Neural cell (in vitro differentiated cells): ENCODE measurements around the gene L3MBTL2. TPM values are rescaled to one million over a fixed set of nuclear protein-coding genes. Genes with fewer than 3 reads are reported as not detected.

ENCODE experiments used
- H2AFZ ChIP-seq: fragments of 200-600, 300-800 bp; sonication (generic), shearing (Covaris generic); 2 replicates; pipeline ENCODE4 v1.6.0; 2014; ENCODE audit warnings: low read depth, mild to moderate bottlenecking, antibody characterized with exemption, low read length, moderate library complexity
- H3F3A ChIP-seq: fragments of 200-600 bp; shearing (Covaris generic); 2 replicates; pipeline ENCODE4 v1.6.1; 2016; ENCODE audit warnings: mild to moderate bottlenecking, moderate library complexity, mixed read lengths, antibody characterized with exemption, low read length; ENCODE audit not compliant: insufficient read depth, poor library complexity, severe bottlenecking
- H3K27ac ChIP-seq: fragments of 200-600, 300-800 bp; sonication (generic), shearing (Covaris generic); 2 replicates; pipeline ENCODE4 v1.5.1; 2014; ENCODE audit warnings: mild to moderate bottlenecking, low read length, moderate library complexity
- H3K27me3 ChIP-seq: fragments of 300-800, 200-600 bp; sonication (generic), shearing (Covaris generic); 2 replicates; pipeline ENCODE4 v1.6.0; 2014; ENCODE audit warnings: mild to moderate bottlenecking, low read depth, low read length, moderate library complexity; ENCODE audit not compliant: insufficient read depth
- H3K36me3 ChIP-seq: fragments of 300-800, 200-600 bp; sonication (generic), shearing (Covaris generic); 2 replicates; pipeline ENCODE4 v1.5.1; 2014; ENCODE audit warnings: mild to moderate bottlenecking, antibody characterized with exemption, low read length, moderate library complexity; ENCODE audit not compliant: insufficient read depth
- H3K4me2 ChIP-seq: fragments of 300-800, 200-600 bp; sonication (generic), shearing (Covaris generic); 2 replicates; pipeline ENCODE4 v1.6.0; 2014; ENCODE audit warnings: mild to moderate bottlenecking, low read length
- H3K4me3 ChIP-seq: fragments of 300-800, 200-600 bp; sonication (generic), shearing (Covaris generic); 2 replicates; pipeline ENCODE4 v1.5.1; 2014; ENCODE audit warnings: mild to moderate bottlenecking, low read length, moderate library complexity
- H3K79me2 ChIP-seq: fragments of 200-600 bp; shearing (Covaris generic); replicated peaks from 2 replicates; pipeline ENCODE4 v1.6.0; 2014; ENCODE audit warnings: mild to moderate bottlenecking, low read length, moderate library complexity; ENCODE audit not compliant: insufficient read depth
- H3K9ac ChIP-seq: fragments of 300-800, 200-600 bp; sonication (generic), shearing (Covaris generic); 2 replicates; pipeline ENCODE4 v1.6.1; 2016; ENCODE audit warnings: mild to moderate bottlenecking, low read length, mixed read lengths
- H3K9me2 ChIP-seq: fragments of 200-600 bp; shearing (Covaris generic); 2 replicates; pipeline ENCODE4 v1.6.1; 2016; ENCODE audit warnings: mild to moderate bottlenecking, low read length, mixed read lengths; ENCODE audit not compliant: insufficient read depth
- H3K9me3 ChIP-seq: fragments of 200-600, 300-800 bp; sonication (generic), shearing (Covaris generic); 2 replicates; pipeline ENCODE4 v1.6.1; 2016; ENCODE audit warnings: mild to moderate bottlenecking, mixed run types, low read length, moderate library complexity, mixed read lengths
- H4K20me1 ChIP-seq: fragments of 200-600 bp; shearing (Covaris generic); 2 replicates; pipeline ENCODE4 v1.6.1; 2016; ENCODE audit warnings: mild to moderate bottlenecking, mixed run types; ENCODE audit not compliant: insufficient read depth
- EP300 ChIP-seq: fragments of 450-650 bp; conservative IDR thresholded peaks from 2 replicates; pipeline ENCODE4 v1.6.1; 2014; ENCODE audit warnings: antibody characterized with exemption, mild to moderate bottlenecking, moderate library complexity; ENCODE audit not compliant: poor library complexity, severe bottlenecking
- EZH2 ChIP-seq: fragments of 200-600, 300-800 bp; shearing (Covaris generic), sonication (generic); IDR thresholded peaks from 2 replicates; pipeline ENCODE4 v1.6.1; 2014; ENCODE audit warnings: antibody characterized with exemption, low read length, borderline replicate concordance, mild to moderate bottlenecking; ENCODE audit not compliant: insufficient read depth, poor library complexity, severe bottlenecking
- MXI1 ChIP-seq: fragments of 450-650 bp; conservative IDR thresholded peaks from 2 replicates; pipeline ENCODE4 v1.6.1; 2014; ENCODE audit warnings: antibody characterized with exemption, mild to moderate bottlenecking; ENCODE audit not compliant: poor library complexity, severe bottlenecking
- POLR2AphosphoS5 ChIP-seq: IDR thresholded peaks from 2 replicates; pipeline ENCODE4 v1.6.1; 2012
- RAD21 ChIP-seq: fragments of 450-650 bp; conservative IDR thresholded peaks from 2 replicates; pipeline ENCODE4 v1.6.1; 2014; ENCODE audit warnings: antibody characterized with exemption, mild to moderate bottlenecking, moderate library complexity
- SMC3 ChIP-seq: fragments of 450-650 bp; conservative IDR thresholded peaks from 2 replicates; pipeline ENCODE4 v1.6.1; 2014; ENCODE audit warnings: antibody characterized with exemption, mild to moderate bottlenecking, moderate library complexity; ENCODE audit not compliant: poor library complexity
- TAF1 ChIP-seq: IDR thresholded peaks from 2 replicates; pipeline ENCODE4 v1.6.1; 2012; ENCODE audit warnings: low read depth
- polyA plus RNA-seq: library from polyadenylated mRNA; depleted of rRNA; stranded (reverse); fragments of >200 nt; gene quantifications from 2 replicates; pipeline ENCODE4 v1.2.3, GENCODE V29; 2014
- TF ChIP-seq, protein P1 (sequence below): IDR thresholded peaks from 2 replicates; pipeline ENCODE4 v1.6.1; 2012; ENCODE audit warnings: borderline replicate concordance
- TF ChIP-seq, protein P2 (sequence below): fragments of 450-650 bp; IDR thresholded peaks from 2 replicates; pipeline ENCODE4 v1.5.1; 2014; ENCODE audit warnings: antibody characterized with exemption, mild to moderate bottlenecking, moderate library complexity; ENCODE audit not compliant: poor library complexity, severe bottlenecking

L3MBTL2 gene
- polyA plus RNA-seq, 1 donor from 2014 or later: 32.5 TPM

- TF ChIP-seq, protein P1, sequence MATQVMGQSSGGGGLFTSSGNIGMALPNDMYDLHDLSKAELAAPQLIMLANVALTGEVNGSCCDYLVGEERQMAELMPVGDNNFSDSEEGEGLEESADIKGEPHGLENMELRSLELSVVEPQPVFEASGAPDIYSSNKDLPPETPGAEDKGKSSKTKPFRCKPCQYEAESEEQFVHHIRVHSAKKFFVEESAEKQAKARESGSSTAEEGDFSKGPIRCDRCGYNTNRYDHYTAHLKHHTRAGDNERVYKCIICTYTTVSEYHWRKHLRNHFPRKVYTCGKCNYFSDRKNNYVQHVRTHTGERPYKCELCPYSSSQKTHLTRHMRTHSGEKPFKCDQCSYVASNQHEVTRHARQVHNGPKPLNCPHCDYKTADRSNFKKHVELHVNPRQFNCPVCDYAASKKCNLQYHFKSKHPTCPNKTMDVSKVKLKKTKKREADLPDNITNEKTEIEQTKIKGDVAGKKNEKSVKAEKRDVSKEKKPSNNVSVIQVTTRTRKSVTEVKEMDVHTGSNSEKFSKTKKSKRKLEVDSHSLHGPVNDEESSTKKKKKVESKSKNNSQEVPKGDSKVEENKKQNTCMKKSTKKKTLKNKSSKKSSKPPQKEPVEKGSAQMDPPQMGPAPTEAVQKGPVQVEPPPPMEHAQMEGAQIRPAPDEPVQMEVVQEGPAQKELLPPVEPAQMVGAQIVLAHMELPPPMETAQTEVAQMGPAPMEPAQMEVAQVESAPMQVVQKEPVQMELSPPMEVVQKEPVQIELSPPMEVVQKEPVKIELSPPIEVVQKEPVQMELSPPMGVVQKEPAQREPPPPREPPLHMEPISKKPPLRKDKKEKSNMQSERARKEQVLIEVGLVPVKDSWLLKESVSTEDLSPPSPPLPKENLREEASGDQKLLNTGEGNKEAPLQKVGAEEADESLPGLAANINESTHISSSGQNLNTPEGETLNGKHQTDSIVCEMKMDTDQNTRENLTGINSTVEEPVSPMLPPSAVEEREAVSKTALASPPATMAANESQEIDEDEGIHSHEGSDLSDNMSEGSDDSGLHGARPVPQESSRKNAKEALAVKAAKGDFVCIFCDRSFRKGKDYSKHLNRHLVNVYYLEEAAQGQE: no peak
- no peak for TF ChIP-seq SMC3
Measured at GRCh38 chr22:41238570-41239442, 33.7 kb downstream of the L3MBTL2 start (continued).

GRCh38 chr22:41239443-41240128, 34.5 kb downstream of the L3MBTL2 start:
- no peaks in the 10 kb centered on the region for H3K79me2 ChIP-seq
- H3K9ac ChIP-seq: no peak overlapping the region
- no peaks in the 10 kb centered on the region for H4K20me1 ChIP-seq
- no peaks in the 10 kb centered on the region for H3K9me3 ChIP-seq
- no peak overlapping the region for H3K27ac ChIP-seq
- H3K27me3 ChIP-seq: no peaks in the 10 kb centered on the region
- H2AFZ ChIP-seq: no peak overlapping the region
- no peaks in the 10 kb centered on the region for H3K36me3 ChIP-seq
- no peak for TF ChIP-seq POLR2AphosphoS5
- TF ChIP-seq, protein P2, sequence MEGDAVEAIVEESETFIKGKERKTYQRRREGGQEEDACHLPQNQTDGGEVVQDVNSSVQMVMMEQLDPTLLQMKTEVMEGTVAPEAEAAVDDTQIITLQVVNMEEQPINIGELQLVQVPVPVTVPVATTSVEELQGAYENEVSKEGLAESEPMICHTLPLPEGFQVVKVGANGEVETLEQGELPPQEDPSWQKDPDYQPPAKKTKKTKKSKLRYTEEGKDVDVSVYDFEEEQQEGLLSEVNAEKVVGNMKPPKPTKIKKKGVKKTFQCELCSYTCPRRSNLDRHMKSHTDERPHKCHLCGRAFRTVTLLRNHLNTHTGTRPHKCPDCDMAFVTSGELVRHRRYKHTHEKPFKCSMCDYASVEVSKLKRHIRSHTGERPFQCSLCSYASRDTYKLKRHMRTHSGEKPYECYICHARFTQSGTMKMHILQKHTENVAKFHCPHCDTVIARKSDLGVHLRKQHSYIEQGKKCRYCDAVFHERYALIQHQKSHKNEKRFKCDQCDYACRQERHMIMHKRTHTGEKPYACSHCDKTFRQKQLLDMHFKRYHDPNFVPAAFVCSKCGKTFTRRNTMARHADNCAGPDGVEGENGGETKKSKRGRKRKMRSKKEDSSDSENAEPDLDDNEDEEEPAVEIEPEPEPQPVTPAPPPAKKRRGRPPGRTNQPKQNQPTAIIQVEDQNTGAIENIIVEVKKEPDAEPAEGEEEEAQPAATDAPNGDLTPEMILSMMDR: no peak
- no peak for TF ChIP-seq RAD21
- TF ChIP-seq MXI1: no peak
- TF ChIP-seq EP300: no peak
- TF ChIP-seq EZH2: no peak
- no peak for TF ChIP-seq TAF1
- TF ChIP-seq, protein P1: no peak
- no peak for TF ChIP-seq SMC3
- no peak overlapping the region for H3K4me3 ChIP-seq
- no peaks in the 10 kb centered on the region for H3F3A ChIP-seq
- H3K4me2 ChIP-seq: no peak overlapping the region
- H3K9me2 ChIP-seq: no peaks in the 10 kb centered on the region
